IMR-90 (cell line): ENCODE measurements around the gene RPL10A. TPM values are rescaled to one million over a fixed set of nuclear protein-coding genes. Genes with fewer than 3 reads are reported as not detected.

Source experiments
- ATAC-seq: fragments of 200-7000 bp; cut with Tn5 transposase; 2 replicates; pipeline ENCODE4 v1.9.1; 2020; ENCODE audit warnings: low read depth, mild to moderate bottlenecking, moderate library complexity
- BruUV-seq: library from RNA; stranded (reverse); fragments of 400-500 nt; replicated peaks from 2 replicates; lab custom pipeline; 2021; lab: Mats Ljungman, UMichigan
- CTCF ChIA-PET: fragments of 300-600 bp; formaldehyde crosslinking; extraction: SDS; loops from one replicate; lab custom pipeline; 2021; ENCODE audit warnings: antibody characterized with exemption; lab: Yijun Ruan, JAX
- POLR2A ChIA-PET: fragments of 300-600 bp; sonication (Branson Sonifier 250); formaldehyde crosslinking; loops from one replicate; lab custom pipeline; 2022; ENCODE audit warnings: antibody characterized with exemption; ENCODE audit not compliant: unreplicated experiment; lab: Charles Lee
- DNase-seq: peaks from one replicate; pipeline ENCODE4 v3.0.0; 2013
- H2AFZ ChIP-seq: replicated peaks from 2 replicates; pipeline ENCODE3; 2013; ENCODE audit warnings: low read length, mild to moderate bottlenecking; ENCODE audit not compliant: poor library complexity
- H2AK5ac ChIP-seq: 2 replicates; pipeline ENCODE4 v1.6.1; 2013; ENCODE audit warnings: low read depth, low read length, inconsistent platforms
- H2AK9ac ChIP-seq: replicated peaks from 2 replicates; pipeline ENCODE3; 2013; ENCODE audit warnings: mild to moderate bottlenecking, low read depth, low read length, moderate library complexity; ENCODE audit not compliant: poor library complexity
- H2BK120ac ChIP-seq: 2 replicates; pipeline ENCODE4 v1.6.1; 2013; ENCODE audit warnings: low read depth, low read length, inconsistent platforms
- H2BK15ac ChIP-seq: 3 replicates; pipeline ENCODE4 v1.6.1; 2013; ENCODE audit warnings: low read depth, low read length, inconsistent platforms
- H2BK20ac ChIP-seq: 2 replicates; pipeline ENCODE4 v1.6.1; 2013; ENCODE audit warnings: low read depth, mild to moderate bottlenecking, inconsistent platforms, low read length, moderate library complexity
- H2BK5ac ChIP-seq: 2 replicates; pipeline ENCODE4 v1.6.1; 2013; ENCODE audit warnings: mild to moderate bottlenecking, low read depth, low read length, inconsistent platforms; ENCODE audit not compliant: poor library complexity, severe bottlenecking
- H3K14ac ChIP-seq: replicated peaks from 2 replicates; pipeline ENCODE4 v1.6.1; 2013; ENCODE audit warnings: low read depth, low read length, inconsistent platforms
- H3K18ac ChIP-seq: 2 replicates; pipeline ENCODE4 v1.6.1; 2013; ENCODE audit warnings: low read depth, low read length, control low read depth
- H3K23ac ChIP-seq: 2 replicates; pipeline ENCODE4 v1.6.1; 2013; ENCODE audit warnings: low read depth, low read length, inconsistent platforms
- H3K27ac ChIP-seq: 2 replicates; pipeline ENCODE4 v1.5.1; 2013; ENCODE audit warnings: mild to moderate bottlenecking, control low read depth, low read length; ENCODE audit not compliant: insufficient read depth
- H3K27me3 ChIP-seq: 2 replicates; pipeline ENCODE4 v1.6.1; 2013; ENCODE audit warnings: low read length; ENCODE audit not compliant: control insufficient read depth, insufficient read depth
- H3K36me3 ChIP-seq: 2 replicates; pipeline ENCODE4 v1.6.1; 2013; ENCODE audit warnings: low read length, mixed read lengths; ENCODE audit not compliant: control insufficient read depth, insufficient read depth
- H3K4ac ChIP-seq: 2 replicates; pipeline ENCODE4 v1.6.1; 2013; ENCODE audit warnings: low read depth, low read length, inconsistent platforms
- H3K4me1 ChIP-seq: 2 replicates; pipeline ENCODE4 v1.6.1; 2013; ENCODE audit warnings: low read length, mixed read lengths; ENCODE audit not compliant: control insufficient read depth, insufficient read depth
- H3K4me2 ChIP-seq: 2 replicates; pipeline ENCODE4 v1.6.1; 2013; ENCODE audit warnings: low read depth, mild to moderate bottlenecking, control low read depth, low read length, moderate library complexity
- H3K4me3 ChIP-seq: 2 replicates; pipeline ENCODE4 v1.5.1; 2013; ENCODE audit warnings: low read depth, mild to moderate bottlenecking, control low read depth, low read length, moderate library complexity; ENCODE audit not compliant: insufficient read depth
- H3K56ac ChIP-seq: 2 replicates; pipeline ENCODE4 v1.6.1; 2013; ENCODE audit warnings: low read length, inconsistent platforms; ENCODE audit not compliant: insufficient read depth; ENCODE audit errors: extremely low read depth
- H3K79me1 ChIP-seq, 2 experiments: 2 replicates each; pipeline ENCODE4 v1.6.1; 2013; ENCODE audit warnings: low read length in 2 of 2, inconsistent platforms in 1 of 2, low read depth in 1 of 2
- H3K9ac ChIP-seq: 2 replicates; pipeline ENCODE4 v1.6.1; 2013; ENCODE audit warnings: low read depth, low read length, control low read depth
- H3K9me1 ChIP-seq: 2 replicates; pipeline ENCODE4 v1.6.1; 2013; ENCODE audit warnings: low read length, inconsistent platforms; ENCODE audit not compliant: insufficient read depth
- H3K9me3 ChIP-seq: 2 replicates; pipeline ENCODE4 v1.6.1; 2013; ENCODE audit warnings: low read length; ENCODE audit not compliant: control insufficient read depth, insufficient read depth
- H4K20me1 ChIP-seq: 2 replicates; pipeline ENCODE4 v1.6.1; 2013; ENCODE audit warnings: low read length, inconsistent platforms; ENCODE audit not compliant: insufficient read depth
- H4K5ac ChIP-seq: 2 replicates; pipeline ENCODE4 v1.6.1; 2013; ENCODE audit warnings: mild to moderate bottlenecking, low read depth, low read length, control low read depth
- H4K8ac ChIP-seq, 2 experiments: 2 replicates each; pipeline ENCODE4 v1.6.1; 2013; ENCODE audit warnings: low read depth in 2 of 2, low read length in 2 of 2, control low read depth in 1 of 2, inconsistent platforms in 1 of 2
- H4K91ac ChIP-seq: 2 replicates; pipeline ENCODE4 v1.6.1; 2013; ENCODE audit warnings: low read depth, low read length, inconsistent platforms; ENCODE audit not compliant: insufficient read depth
- BHLHE40 ChIP-seq: fragments of 150-350 bp; IDR thresholded peaks from 2 replicates; pipeline ENCODE4 v1.6.1; 2016; ENCODE audit warnings: mild to moderate bottlenecking, low read depth, low read length
- CEBPB ChIP-seq: IDR thresholded peaks from 2 replicates; pipeline ENCODE4 v1.6.1; 2012; ENCODE audit warnings: low read depth, low read length, improper control_type of control experiment
- CHD1 ChIP-seq: IDR thresholded peaks from 2 replicates; pipeline ENCODE4 v1.6.1; 2012; ENCODE audit warnings: low read depth, low read length, improper control_type of control experiment
- CTCF ChIP-seq: conservative IDR thresholded peaks from 2 replicates; pipeline ENCODE4 v1.5.1; 2012; ENCODE audit warnings: mild to moderate bottlenecking, low read depth, low read length, improper control_type of control experiment
- ELK1 ChIP-seq: fragments of 150-350 bp; IDR thresholded peaks from 2 replicates; pipeline ENCODE4 v1.6.1; 2016; ENCODE audit warnings: low read depth, mild to moderate bottlenecking, low read length, moderate library complexity, borderline replicate concordance
- FOS ChIP-seq: fragments of 150-350 bp; IDR thresholded peaks from 2 replicates; pipeline ENCODE4 v1.6.1; 2016; ENCODE audit warnings: low read depth, low read length
- MAFK ChIP-seq: IDR thresholded peaks from 2 replicates; pipeline ENCODE4 v1.6.1; 2012; ENCODE audit warnings: low read depth, low read length, improper control_type of control experiment
- MAZ ChIP-seq: IDR thresholded peaks from 2 replicates; pipeline ENCODE4 v1.6.1; 2012; ENCODE audit warnings: low read depth, mild to moderate bottlenecking, low read length, improper control_type of control experiment, moderate library complexity, borderline replicate concordance
- MXI1 ChIP-seq: IDR thresholded peaks from 2 replicates; pipeline ENCODE4 v1.6.1; 2012; ENCODE audit warnings: low read depth, mild to moderate bottlenecking, low read length, moderate library complexity, borderline replicate concordance
- NFE2L2 ChIP-seq: fragments of 150-350 bp; IDR thresholded peaks from 2 replicates; pipeline ENCODE4 v1.6.1; 2016; ENCODE audit warnings: low read depth, mild to moderate bottlenecking, low read length
- POLR2A ChIP-seq: IDR thresholded peaks from 2 replicates; pipeline ENCODE4 v1.6.1; 2012; ENCODE audit warnings: mild to moderate bottlenecking, low read depth, low read length
- RAD21 ChIP-seq: IDR thresholded peaks from 2 replicates; pipeline ENCODE4 v1.6.1; 2012; ENCODE audit warnings: low read length, improper control_type of control experiment
- RCOR1 ChIP-seq: IDR thresholded peaks from 2 replicates; pipeline ENCODE4 v1.6.1; 2012; ENCODE audit warnings: mild to moderate bottlenecking, low read length, improper control_type of control experiment; ENCODE audit not compliant: insufficient replicate concordance
- RFX5 ChIP-seq: IDR thresholded peaks from 2 replicates; pipeline ENCODE4 v1.8.0; 2012; ENCODE audit warnings: low read depth, mild to moderate bottlenecking, low read length, moderate library complexity
- SMC3 ChIP-seq: fragments of 150-350 bp; IDR thresholded peaks from 2 replicates; pipeline ENCODE4 v1.6.1; 2016; ENCODE audit warnings: low read depth, mild to moderate bottlenecking, antibody characterized with exemption, low read length, moderate library complexity
- USF2 ChIP-seq: fragments of 150-350 bp; IDR thresholded peaks from 2 replicates; pipeline ENCODE4 v1.6.1; 2017; ENCODE audit warnings: mild to moderate bottlenecking, antibody characterized with exemption, low read length, low read depth
- WGBS, 2 experiments: methylation state at CpG; one replicate each; pipeline versions ENCODE4 v1.1.5 to v1.1.7; 2013; ENCODE audit warnings: missing lambda C conversion rate in 2 of 2; ENCODE audit not compliant: insufficient read length in 1 of 2; ENCODE audit errors: extremely low coverage in 2 of 2; 5-methylcytosine and 5-hydroxymethylcytosine counted together
- dilution Hi-C: fragments of 300-500 bp; cut with HindIII; formaldehyde crosslinking; loops from one replicate; pipeline ENCODE4 v1.14.3; 2018; ENCODE audit warnings: low sequenced_read_pairs; ENCODE audit not compliant: unreplicated experiment
- in situ Hi-C: fragments of 300-500 bp; cut with MboI; formaldehyde crosslinking; loops from 3 replicates; pipeline ENCODE4 v1.14.3; 2019; ENCODE audit warnings: low sequenced_read_pairs, inconsistent platforms, mixed read lengths
- intact Hi-C: fragments of 100-400 bp; cut with micrococcal nuclease; formaldehyde crosslinking; loops from 2 replicates; pipeline ENCODE4 v1.10.0; 2022
- polyA plus RNA-seq, 3 experiments: library from polyadenylated mRNA; depleted of rRNA; stranded (reverse); fragments of >200 nt; gene quantifications; 2 replicates each; pipeline ENCODE4 v1.2.3, GENCODE V29; 2012; ENCODE audit warnings: low replicate concordance in 1 of 3
- total RNA-seq: library from RNA; depleted of rRNA; stranded (reverse); fragments of >200 nt; gene quantifications from 2 replicates; pipeline ENCODE4 v1.2.3, GENCODE V29; 2012

The RPL10A gene
- total and polyA plus RNA-seq, 2 of the 4 experiments (the other 2 are of a cell fraction): 2,310 to 3,153 TPM

GRCh38 chr6:35483490-35483889 lies 15.3 kb downstream of the RPL10A start:
- 88% methylated on average over 2 of the region's 3 CpGs; no CpG with 5 or more reads in 1 of the 2 experiments for WGBS, 2 experiments
- Histone ChIP-seq H2AFZ (no peak overlapping the region), H4K91ac (no peak overlapping the region), H2BK120ac (no peak overlapping the region), H3K23ac (no peak overlapping the region), H3K4me1 (peaks cover 29% of the 10 kb centered on the region), H3K79me1 (peaks cover 49 to 84% of the 10 kb centered on the region in 2 experiments), H3K14ac (no peak overlapping the region), H3K18ac (no peak overlapping the region), H3K27ac (no peak overlapping the region), H3K9me3 (no peaks in the 10 kb centered on the region), H3K4me2 (no peak overlapping the region), H4K20me1 (peaks cover 17% of the 10 kb centered on the region; the same call in 1 of the 2 replicates), H2BK15ac (no peak overlapping the region), H4K5ac (no peak overlapping the region), H2AK5ac (no peak overlapping the region), H3K27me3 (no peaks in the 10 kb centered on the region), H3K36me3 (peaks cover 51% of the 10 kb centered on the region), H3K9me1 (peaks cover 36% of the 10 kb centered on the region), H3K56ac (no peak overlapping the region), H2AK9ac (no peak overlapping the region), H2BK5ac (no peak overlapping the region), H3K9ac (no peak overlapping the region), H3K4ac (no peak overlapping the region), H2BK20ac (no peak overlapping the region), H4K8ac (no peak overlapping the region), H3K4me3 (no peak overlapping the region)
- TF ChIP-seq RCOR1: no peak
- no peak for TF ChIP-seq CTCF
- no peak for TF ChIP-seq MXI1
- no peak for TF ChIP-seq RAD21
- TF ChIP-seq MAZ: no peak
- no peak for TF ChIP-seq CHD1
- no peak for TF ChIP-seq FOS
- TF ChIP-seq CEBPB: no peak
- no peak for TF ChIP-seq POLR2A
- no peak for TF ChIP-seq USF2
- TF ChIP-seq RFX5: no peak
- TF ChIP-seq NFE2L2: no peak
- TF ChIP-seq MAFK: no peak
- no peak for TF ChIP-seq ELK1
- no peak for TF ChIP-seq SMC3
- TF ChIP-seq BHLHE40: no peak
- ChIA-PET POLR2A (interaction anchor here (0.6 kb wide), 1 partner anchor 10 kb away, joined by 4 read pairs; no protein-coding TSS in a partner anchor), CTCF (no interaction called here)
- dilution Hi-C loops: no loop called here
- DNase-seq: no peak
- in situ Hi-C loops: no loop called here
- no peak for ATAC-seq
- no TSS peak for BruUV-seq
- intact Hi-C loops: no loop called here
